HCT116 (cell line): ENCODE data around the gene STK39. TPM values are rescaled to one million over a fixed set of nuclear protein-coding genes. Genes with fewer than 3 reads are reported as not detected.
A peak's percentile ranks its signal among the peaks of the same experiment; 100 is the strongest.

Experiments
- ATAC-seq: fragments of 200-7000 bp; cut with Tn5 transposase; 2 replicates; pipeline ENCODE4 v1.9.1; 2020; ENCODE audit warnings: mild to moderate bottlenecking, moderate library complexity
- BruUV-seq: library from RNA; stranded (reverse); fragments of 400-500 nt; replicated peaks from 2 replicates; lab custom pipeline; 2021; lab: Mats Ljungman, UMichigan
- CTCF ChIA-PET: fragments of 300-600 bp; sonication (Branson Sonifier 250); formaldehyde crosslinking; loops from one replicate; lab custom pipeline; 2021; ENCODE audit warnings: antibody characterized with exemption; lab: Charles Lee
- POLR2A ChIA-PET: fragments of 300-600, 350-600 bp; sonication (Branson Sonifier 250); formaldehyde crosslinking; loops from one replicate; lab custom pipeline; 2021; ENCODE audit warnings: antibody characterized with exemption; lab: Charles Lee
- RAD21 ChIA-PET, 2 experiments: fragments of 300-600 bp; sonication (Branson Sonifier 250); formaldehyde crosslinking; loops; one replicate each; lab custom pipeline; 2023; ENCODE audit warnings: low total read pairs in 2 of 2; ENCODE audit not compliant: uncharacterized antibody in 2 of 2, unreplicated experiment in 2 of 2, low non-redundant PET in 1 of 2; lab: Charles Lee
- DNase-seq: peaks from one replicate; pipeline ENCODE4 v3.0.0-alpha.2; 2010; ENCODE audit warnings: low read depth, low spot score
- H2AFZ ChIP-seq: fragments of 200-600 bp; shearing (Covaris generic), sonication (generic); 2 replicates; pipeline ENCODE4 v1.6.1; 2017; ENCODE audit warnings: low read depth, mixed run types, mixed read lengths, antibody characterized with exemption, low read length; ENCODE audit not compliant: poor library complexity, severe bottlenecking
- H3K27ac ChIP-seq: 2 replicates; pipeline ENCODE4 v1.5.1; 2012; ENCODE audit warnings: low read depth, low read length
- H3K27me3 ChIP-seq: fragments of 200-600 bp; sonication (generic); 2 replicates; pipeline ENCODE4 v1.6.1; 2016; ENCODE audit warnings: mixed run types, low read length, mixed read lengths; ENCODE audit not compliant: insufficient read depth
- H3K36me3 ChIP-seq, 2 experiments: fragments of 200-500 bp in 1 of 2; fragments of 200-600 bp in 1 of 2; sonication (Bioruptor generic) in 1 of 2; sonication (generic) in 1 of 2; 2 replicates each; pipeline versions ENCODE4 v1.5.1 to v1.6.1; 2014 to 2016; ENCODE audit warnings: low read length in 2 of 2, inconsistent platforms in 1 of 2, mixed read lengths in 1 of 2, mixed run types in 1 of 2; ENCODE audit not compliant: insufficient read depth in 2 of 2, control insufficient read depth in 1 of 2
- H3K4me1 ChIP-seq, 2 experiments: fragments of 200-600 bp in 1 of 2; sonication (generic) in 1 of 2; 2 replicates each; pipeline versions ENCODE4 v1.5.1 to v1.6.1; 2012 to 2017; ENCODE audit warnings: low read length in 2 of 2, inconsistent platforms in 1 of 2, mild to moderate bottlenecking in 1 of 2, mixed read lengths in 1 of 2, mixed run types in 1 of 2, moderate library complexity in 1 of 2; ENCODE audit not compliant: insufficient read depth in 2 of 2, control insufficient read depth in 1 of 2
- H3K4me2 ChIP-seq: fragments of 200-600 bp; sonication (generic); 2 replicates; pipeline ENCODE4 v1.6.1; 2017; ENCODE audit warnings: mixed run types, low read length, mixed read lengths
- H3K4me3 ChIP-seq, 2 experiments: fragments of 200-600 bp in 1 of 2; sonication (generic) in 1 of 2; replicated peaks in 1 of 2; 2 replicates each; pipeline ENCODE4 v1.5.1; 2011 to 2016; ENCODE audit warnings: low read length in 2 of 2, control low read depth in 1 of 2, low read depth in 1 of 2, mild to moderate bottlenecking in 1 of 2, mixed read lengths in 1 of 2, mixed run types in 1 of 2
- H3K79me2 ChIP-seq: fragments of 200-600 bp; sonication (generic); 2 replicates; pipeline ENCODE4 v1.6.1; 2017; ENCODE audit warnings: mild to moderate bottlenecking, mixed run types, low read length, moderate library complexity, mixed read lengths; ENCODE audit not compliant: insufficient read depth
- H3K9ac ChIP-seq: fragments of 200-600 bp; sonication (generic); 2 replicates; pipeline ENCODE4 v1.6.1; 2016; ENCODE audit warnings: low read length, mixed read lengths
- H3K9me2 ChIP-seq: fragments of 200-600 bp; sonication (generic), shearing (Covaris generic); 2 replicates; pipeline ENCODE4 v1.6.1; 2017; ENCODE audit warnings: mixed run types, mild to moderate bottlenecking, moderate library complexity; ENCODE audit not compliant: insufficient read depth
- H3K9me3 ChIP-seq, 2 experiments: fragments of 200-500 bp in 1 of 2; fragments of 200-600 bp in 1 of 2; sonication (Bioruptor generic) in 1 of 2; sonication (generic) in 1 of 2; 2 replicates each; pipeline ENCODE4 v1.6.1; 2014 to 2017; ENCODE audit warnings: low read length in 2 of 2, mixed read lengths in 2 of 2, inconsistent platforms in 1 of 2, low read depth in 1 of 2, mild to moderate bottlenecking in 1 of 2, mixed run types in 1 of 2, moderate library complexity in 1 of 2; ENCODE audit not compliant: control insufficient read depth in 1 of 2, insufficient read depth in 1 of 2
- H4K20me1 ChIP-seq: fragments of 200-600 bp; sonication (generic), shearing (Covaris generic); 2 replicates; pipeline ENCODE4 v1.6.1; 2017; ENCODE audit warnings: mixed run types, mild to moderate bottlenecking, moderate library complexity; ENCODE audit not compliant: insufficient read depth
- CEBPB ChIP-seq: IDR thresholded peaks from 2 replicates; pipeline ENCODE4 v1.6.1; 2012; ENCODE audit warnings: low read depth
- EGR1 ChIP-seq: IDR thresholded peaks from 2 replicates; pipeline ENCODE4 v1.6.1; 2012; ENCODE audit warnings: low read depth
- ELF1 ChIP-seq: IDR thresholded peaks from 2 replicates; pipeline ENCODE4 v1.6.1; 2012; ENCODE audit warnings: low read depth, borderline replicate concordance
- FOSL1 ChIP-seq: IDR thresholded peaks from 2 replicates; pipeline ENCODE4 v1.6.1; 2012; ENCODE audit warnings: low read depth
- POLR2AphosphoS5 ChIP-seq: IDR thresholded peaks from 2 replicates; pipeline ENCODE4 v1.6.1; 2011; ENCODE audit warnings: mild to moderate bottlenecking, low read depth, low read length, moderate library complexity
- RAD21 ChIP-seq: IDR thresholded peaks from 2 replicates; pipeline ENCODE4 v1.6.1; 2012; ENCODE audit warnings: low read depth, mild to moderate bottlenecking
- SIN3A ChIP-seq: IDR thresholded peaks from 2 replicates; pipeline ENCODE4 v1.6.1; 2012; ENCODE audit warnings: low read depth
- YY1 ChIP-seq: IDR thresholded peaks from 2 replicates; pipeline ENCODE4 v1.6.1; 2011; ENCODE audit warnings: low read length, low read depth, moderate library complexity, mild to moderate bottlenecking; ENCODE audit not compliant: insufficient replicate concordance; ENCODE audit errors: extremely low read depth
- ZFX ChIP-seq: fragments of 450-650 bp; IDR thresholded peaks from 2 replicates; pipeline ENCODE4 v1.6.1; 2017
- ZNF274 ChIP-seq: fragments of 200-500 bp; sonication (Bioruptor generic); IDR thresholded peaks from 2 replicates; pipeline ENCODE4 v1.6.1; 2014; ENCODE audit warnings: mild to moderate bottlenecking, low read depth, low read length, inconsistent platforms
- intact Hi-C: fragments of 100-400 bp; cut with micrococcal nuclease; formaldehyde crosslinking; loops from 2 replicates; pipeline ENCODE4 v1.10.0; 2022
- total RNA-seq: library from RNA; stranded (reverse); gene quantifications from one replicate; pipeline ENCODE4 v1.2.1, GENCODE V29; 2021; ENCODE audit not compliant: unreplicated experiment
- TF ChIP-seq, protein P1 (sequence below): IDR thresholded peaks from 2 replicates; pipeline ENCODE4 v1.6.1; 2012

STK39 gene
- total RNA-seq, 1 experiment from 2014 or later, result 118 TPM

DNA sequence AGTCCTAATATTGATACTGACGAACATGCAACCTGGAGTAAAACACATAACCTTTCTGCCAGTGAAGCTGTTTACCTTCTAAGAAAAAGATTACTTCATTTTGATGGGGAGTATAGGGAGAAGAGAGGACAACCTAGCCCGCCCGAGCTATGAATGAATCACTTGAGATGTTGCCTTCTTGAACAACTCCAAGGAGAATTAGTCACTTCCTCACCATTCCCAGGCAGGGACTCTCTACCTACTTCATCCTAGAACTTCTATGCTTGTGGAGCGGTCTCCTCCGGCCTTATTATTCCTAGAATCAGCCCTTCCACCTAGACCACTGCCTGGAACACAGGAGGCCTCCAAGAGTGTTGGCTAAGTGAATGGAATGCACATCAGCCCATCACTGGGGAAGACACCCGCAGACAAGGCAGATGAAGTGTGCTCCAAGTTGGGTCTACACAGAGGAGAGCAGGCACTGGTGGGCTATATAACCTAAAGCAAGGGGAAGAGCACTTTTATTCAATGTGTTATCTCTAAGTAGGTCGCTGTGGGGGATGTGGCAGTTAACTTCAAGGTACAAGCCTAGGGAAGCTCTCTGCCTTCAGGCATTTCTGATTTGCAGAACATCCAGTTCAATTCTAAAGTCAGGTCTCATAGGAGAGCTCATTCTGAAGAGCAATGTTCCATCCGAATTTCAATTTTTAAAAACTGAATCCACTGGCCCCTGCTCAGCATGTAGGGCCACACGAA is 57.4 kb downstream of the STK39 start:
- BruUV-seq, result TSS peak; percentile 85
- Histone ChIP-seq H3K4me1 (peaks cover 94 to 100% of the 10 kb centered on the region in 2 experiments), H4K20me1 (no peaks in the 10 kb centered on the region), H3K9me2 (no peaks in the 10 kb centered on the region), H3K79me2 (peaks cover 99% of the 10 kb centered on the region), H3K36me3 (no peaks in the 10 kb centered on the region)
- DNase-seq (peak; percentile 76), ATAC-seq (peak; percentile 67)
- ChIA-PET CTCF (interaction anchor here (0.8 to 1.1 kb wide), 2 partner anchors 72 to 147 kb away, joined by 3 to 4 read pairs; no protein-coding TSS in a partner anchor), POLR2A (interaction anchor here (0.6 to 4.9 kb wide), 7 partner anchors 9 to 29 kb away, joined by 3 to 33 read pairs (median 5); no protein-coding TSS in a partner anchor)
- intact Hi-C loops, result no loop called here
- TF ChIP-seq RAD21 (no peak), YY1 (peak; percentile 59), ELF1 (no peak), POLR2AphosphoS5 (peak; percentile 73), ZFX (no peak), SIN3A (no peak), ZNF274 (no peak), EGR1 (no peak), FOSL1 (no peak), CEBPB (no peak)
- TF ChIP-seq, protein P1, sequence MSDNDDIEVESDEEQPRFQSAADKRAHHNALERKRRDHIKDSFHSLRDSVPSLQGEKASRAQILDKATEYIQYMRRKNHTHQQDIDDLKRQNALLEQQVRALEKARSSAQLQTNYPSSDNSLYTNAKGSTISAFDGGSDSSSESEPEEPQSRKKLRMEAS, result no peak
- TF ChIP-seq, all 23 proteins: peak for 2
- no peak overlapping the region for H2AFZ ChIP-seq
- peak overlapping the region; percentile 60 for H3K9ac ChIP-seq
- H3K27me3 ChIP-seq, result no peaks in the 10 kb centered on the region
- peak overlapping the region; percentile 67 for H3K4me2 ChIP-seq
- H3K27ac ChIP-seq, result peak overlapping the region; percentile 99
- H3K4me3 ChIP-seq, result peak overlapping the region; percentile 4 to 40; a peak in 2 of 4 replicates
- RAD21 ChIA-PET, result no interaction called here
- H3K9me3 ChIP-seq, result no peaks in the 10 kb centered on the region
